DOHH2 (cell line): ENCODE results near the gene TRIM27.

ENCODE experiments used
- CTCF ChIP-seq: fragments of 200-600 bp; sonication (generic); IDR thresholded peaks from one replicate; pipeline ENCODE4 v1.5.1; 2014; ENCODE audit warnings: antibody characterized with exemption, mild to moderate bottlenecking, low read depth, low read length; ENCODE audit not compliant: poor library complexity, severe bottlenecking
- EZH2phosphoT487 ChIP-seq: fragments of 200-600 bp; sonication (generic); IDR thresholded peaks from 2 replicates; pipeline ENCODE4 v1.6.1; 2017; ENCODE audit warnings: borderline replicate concordance, mild to moderate bottlenecking, antibody characterized with exemption, low read length, moderate library complexity, mixed read lengths

- no peak for TF ChIP-seq EZH2phosphoT487
- no peak for TF ChIP-seq CTCF
Measured at GRCh38 chr6:28953585-28954258, 29.9 kb upstream of the TRIM27 start.
